ENCODE measurements around the gene EPS8L2.

Gene EPS8L2

GRCh38 chr11:708511-708910 is 2.5 kb downstream of the EPS8L2 start:
- TF ChIP-seq CTCF (IDR thresholded peaks at IDR 0.05; ENCODE audit: control insufficient read depth, insufficient read depth, low read depth, low read length, missing control alignments), result no peak
- no peak overlapping the region for H3K4me3 ChIP-seq (ENCODE audit: control insufficient read depth, low read depth, low read length)
- no peak for DNase-seq (ENCODE audit: low read depth)

GRCh38 chr11:709109-709997 is 3.3 kb downstream of the EPS8L2 start:
- DNase-seq (ENCODE audit: low read depth), result no peak
- no peak for TF ChIP-seq CTCF (IDR thresholded peaks at IDR 0.05; ENCODE audit: control insufficient read depth, insufficient read depth, low read depth, low read length, missing control alignments)
- H3K4me3 ChIP-seq (ENCODE audit: control insufficient read depth, low read depth, low read length), result no peak overlapping the region

GRCh38 chr11:714436-714835 is 8.4 kb downstream of the EPS8L2 start:
- DNase-seq (ENCODE audit: low read depth), result no peak
- no peak overlapping the region for H3K4me3 ChIP-seq (ENCODE audit: control insufficient read depth, low read depth, low read length)
- no peak for TF ChIP-seq CTCF (IDR thresholded peaks at IDR 0.05; ENCODE audit: control insufficient read depth, insufficient read depth, low read depth, low read length, missing control alignments)

GRCh38 chr11:719214-720016 is 13.4 kb downstream of the EPS8L2 start:
- H3K4me3 ChIP-seq (ENCODE audit: control insufficient read depth, low read depth, low read length), result no peak overlapping the region
- no peak for TF ChIP-seq CTCF (IDR thresholded peaks at IDR 0.05; ENCODE audit: control insufficient read depth, insufficient read depth, low read depth, low read length, missing control alignments)
- no peak for DNase-seq (ENCODE audit: low read depth)

- no peak for TF ChIP-seq CTCF (IDR thresholded peaks at IDR 0.05; ENCODE audit: control insufficient read depth, insufficient read depth, low read depth, low read length, missing control alignments)
- H3K4me3 ChIP-seq (ENCODE audit: control insufficient read depth, low read depth, low read length), result no peak overlapping the region
- DNase-seq (ENCODE audit: low read depth), result no peak
These were observed 14.1 kb downstream of the EPS8L2 start for GRCh38 chr11:720017-720641.

GRCh38 chr11:720642-721246 is 14.7 kb downstream of the EPS8L2 start:
- no peak overlapping the region for H3K4me3 ChIP-seq (ENCODE audit: control insufficient read depth, low read depth, low read length)
- DNase-seq (ENCODE audit: low read depth), result no peak
- no peak for TF ChIP-seq CTCF (IDR thresholded peaks at IDR 0.05; ENCODE audit: control insufficient read depth, insufficient read depth, low read depth, low read length, missing control alignments)
